HuH-7.5 (cell line): ENCODE results near the gene SND1.

ENCODE experiments used
- DNase-seq: peaks from one replicate; pipeline ENCODE4 v3.0.0; 2011; ENCODE audit warnings: low spot score

The SND1 gene

DNA sequence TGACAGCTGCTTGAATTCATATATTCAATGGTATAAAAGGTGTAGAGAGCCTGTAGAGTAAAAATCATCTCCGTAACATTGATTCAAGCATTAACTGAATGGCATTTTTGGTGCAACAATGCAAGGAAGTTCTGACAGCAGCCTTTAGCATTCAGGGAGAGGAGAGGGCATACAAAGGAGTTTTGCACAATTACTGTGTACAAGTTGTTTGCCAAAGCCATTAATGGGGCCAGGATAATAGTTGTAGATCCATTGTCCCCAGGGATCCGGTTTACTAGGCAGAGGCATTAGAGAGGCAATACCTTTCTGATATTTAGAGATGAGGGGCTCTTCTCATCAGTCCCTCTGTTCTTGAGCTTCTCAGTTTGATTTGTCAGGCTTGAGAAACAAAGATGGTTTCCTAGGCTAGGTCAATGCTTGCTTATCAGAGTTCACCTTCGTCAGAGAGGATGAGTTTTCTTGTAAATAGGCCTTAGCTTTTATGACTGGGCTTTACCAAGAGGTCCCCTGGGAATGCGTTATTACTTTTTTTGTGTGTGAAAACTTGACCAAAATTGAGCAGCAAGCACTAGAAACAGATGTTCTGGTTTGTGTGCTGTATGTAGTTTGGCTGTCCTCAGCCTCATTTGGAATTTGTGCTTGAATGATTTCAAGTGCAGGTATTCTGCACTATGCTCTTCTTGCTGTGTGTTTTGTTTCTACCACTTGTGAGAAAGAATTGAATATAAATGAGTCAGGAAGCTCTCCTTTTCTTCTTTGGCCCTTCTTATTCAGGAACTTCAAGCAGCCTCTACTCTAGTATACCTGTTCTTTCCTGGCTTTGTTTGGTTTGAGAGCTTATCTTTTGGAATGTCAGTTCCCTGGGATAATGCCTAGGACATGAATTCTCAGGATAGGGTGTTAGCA lies 32.0 kb downstream of the SND1 start:
- no peak for DNase-seq

DNA sequence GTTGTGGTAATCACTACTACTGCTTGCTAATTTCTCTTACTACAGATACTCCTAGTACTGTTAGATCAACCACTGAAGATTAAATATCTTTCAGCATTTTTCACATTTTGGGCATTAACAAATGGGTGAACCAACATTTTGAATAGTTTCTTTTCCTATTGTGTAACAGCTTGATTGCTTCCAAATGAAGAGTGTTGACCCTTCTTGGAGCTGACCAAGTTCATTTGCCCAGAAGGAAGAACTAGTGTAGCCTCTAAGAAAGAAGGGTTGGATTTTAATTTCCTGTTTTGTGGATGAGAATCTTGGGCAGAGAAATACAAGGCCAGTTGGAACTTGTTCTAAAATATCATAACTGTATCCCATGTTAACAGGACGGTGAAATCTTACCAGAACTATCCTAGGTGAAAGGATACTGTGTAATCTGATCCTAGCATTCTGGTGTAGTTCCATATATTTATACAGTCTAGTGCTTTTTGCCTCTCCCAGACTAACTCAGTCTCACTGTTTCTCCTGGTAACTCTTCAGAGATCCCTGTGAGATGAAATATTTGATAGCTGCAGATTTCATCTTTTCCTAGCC lies 37.3 kb downstream of the SND1 start:
- DNase-seq, result no peak

DNA sequence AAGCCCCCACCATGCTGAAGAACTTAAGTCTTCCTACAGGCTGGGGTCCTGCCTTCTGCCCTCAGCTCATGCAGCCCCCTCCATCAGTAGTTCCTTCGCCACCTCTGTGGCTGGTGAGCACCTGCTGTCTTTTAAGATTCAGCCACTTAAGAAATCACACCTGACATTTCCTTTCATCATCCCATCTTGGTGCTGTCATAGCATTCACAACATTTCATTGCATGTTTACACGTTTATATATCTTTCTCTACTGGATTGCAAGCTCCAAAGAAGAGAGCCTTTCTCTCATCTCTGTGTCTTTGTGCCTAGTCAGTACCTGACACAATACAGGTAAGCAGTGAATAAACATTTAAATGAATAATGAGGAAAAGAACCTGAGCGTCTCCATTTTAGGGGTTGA lies 38.3 kb downstream of the SND1 start:
- DNase-seq, result no peak

DNA sequence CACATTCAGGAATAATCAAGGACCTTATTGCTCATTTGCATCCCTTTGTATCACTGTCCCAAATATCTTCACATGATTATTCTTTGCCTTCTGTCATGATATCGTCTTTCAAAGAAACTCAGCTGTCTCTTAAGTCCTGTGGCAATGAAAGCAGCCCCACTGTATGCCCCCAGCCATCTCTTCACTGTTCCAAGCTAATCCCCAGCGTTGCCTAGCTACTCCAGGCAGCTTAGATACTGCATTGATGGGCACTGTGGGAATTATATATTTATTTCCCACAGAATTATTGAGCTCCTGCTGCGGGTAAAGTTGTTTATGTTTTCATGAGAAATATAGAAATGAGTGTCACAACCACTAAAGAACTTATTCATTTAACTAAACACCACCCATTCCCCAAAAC lies 38.8 kb downstream of the SND1 start:
- no peak for DNase-seq

DNA sequence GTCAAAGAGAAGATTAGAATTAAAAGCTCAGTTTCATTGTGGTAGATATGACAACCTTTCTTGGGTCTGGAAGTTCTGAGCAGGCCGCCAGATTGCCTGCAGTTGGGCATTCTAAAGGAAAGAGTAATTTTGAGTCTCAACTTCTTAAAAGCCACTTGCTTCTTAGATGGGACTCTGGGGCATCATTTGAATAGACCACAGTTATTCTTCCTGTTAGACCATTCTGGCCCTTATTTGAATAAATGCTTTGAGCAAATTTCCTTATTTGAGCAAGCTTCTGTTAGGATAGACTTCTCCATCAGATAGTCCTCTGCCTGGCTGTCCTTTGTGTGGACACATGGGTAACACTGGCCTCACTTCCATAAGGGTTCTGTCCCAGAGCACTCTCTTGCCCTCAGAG lies 40.2 kb downstream of the SND1 start:
- DNase-seq, result no peak

DNA sequence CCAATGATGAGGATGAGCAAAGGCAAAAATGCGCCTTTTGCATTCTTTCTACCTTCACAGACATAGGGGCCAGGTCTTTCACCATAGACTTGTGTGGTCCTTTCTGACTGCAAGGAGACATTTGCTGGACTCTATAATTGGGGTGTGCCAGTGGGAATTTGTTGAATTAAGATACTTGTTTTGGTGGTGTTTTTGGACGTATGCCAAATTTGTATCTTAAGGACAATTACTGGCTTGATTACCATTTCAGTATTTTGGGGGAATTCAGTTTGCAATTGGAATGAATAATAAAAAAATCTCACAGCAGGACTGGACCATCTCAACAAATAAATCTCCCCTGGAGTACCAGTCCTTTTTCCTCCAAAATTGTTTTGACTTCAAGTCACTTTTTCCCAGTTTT lies 47.9 kb downstream of the SND1 start:
- DNase-seq, result no peak

DNA sequence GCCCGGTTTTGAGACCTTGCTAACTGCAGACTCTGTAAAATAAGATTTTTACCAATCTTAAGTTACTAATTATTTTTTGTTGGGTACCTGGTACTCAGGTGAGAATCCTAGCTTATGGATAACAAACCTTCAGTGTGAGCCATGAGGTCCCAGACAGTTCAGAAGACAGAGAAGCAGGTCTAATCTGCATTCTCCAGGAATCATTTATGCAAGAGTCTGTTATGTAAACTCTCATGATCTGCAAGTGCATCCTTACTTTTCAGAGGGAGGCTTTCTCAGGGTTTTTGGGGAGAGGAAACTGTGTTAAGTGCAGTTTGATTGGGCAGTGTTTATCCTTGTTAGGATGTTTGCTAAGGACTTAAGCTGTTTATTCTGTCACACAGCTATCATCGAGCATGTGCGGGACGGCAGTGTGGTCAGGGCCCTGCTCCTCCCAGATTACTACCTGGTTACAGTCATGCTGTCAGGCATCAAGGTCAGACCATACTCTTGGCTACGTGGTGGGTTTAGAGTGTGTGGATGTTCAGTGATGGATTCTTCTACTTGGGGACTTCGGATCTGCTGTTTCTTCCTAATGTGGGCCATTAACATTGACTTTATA lies 50.2 kb downstream of the SND1 start:
- DNase-seq, result no peak

DNA sequence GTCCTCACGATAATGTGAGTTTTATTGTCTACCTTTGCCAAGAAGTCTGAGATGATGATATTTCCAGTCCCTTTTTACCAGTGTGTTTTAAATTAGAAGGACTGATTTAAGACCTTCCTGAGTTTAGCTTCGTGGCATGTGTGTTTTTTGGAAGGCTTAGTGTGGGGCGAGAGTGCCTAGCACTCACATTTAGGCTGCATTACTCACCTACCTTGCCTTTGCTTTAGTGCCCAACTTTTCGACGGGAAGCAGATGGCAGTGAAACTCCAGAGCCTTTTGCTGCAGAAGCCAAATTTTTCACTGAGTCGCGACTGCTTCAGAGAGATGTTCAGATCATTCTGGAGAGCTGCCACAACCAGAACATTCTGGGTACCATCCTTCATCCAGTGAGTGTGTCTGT lies 50.9 kb downstream of the SND1 start:
- no peak for DNase-seq

DNA sequence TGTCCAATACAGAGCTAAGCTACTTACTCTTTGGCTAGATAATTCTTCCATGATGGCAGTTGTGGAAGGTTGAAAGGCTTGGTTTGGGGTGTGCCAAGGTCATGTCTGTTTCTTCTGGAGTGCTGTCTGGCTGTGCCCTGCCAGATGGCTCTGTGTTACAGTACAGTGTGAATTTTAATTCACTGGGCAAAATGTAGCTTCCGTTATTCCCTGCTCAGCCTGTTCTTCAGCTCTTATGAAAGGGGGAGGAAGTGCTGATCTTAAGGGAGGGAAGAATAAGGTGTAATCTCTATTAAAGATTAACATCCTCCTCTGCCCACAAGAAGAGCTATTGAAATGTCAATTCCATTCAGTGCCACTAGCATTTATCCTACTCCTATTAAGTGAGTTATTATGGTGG lies 52.2 kb downstream of the SND1 start:
- no peak for DNase-seq

DNA sequence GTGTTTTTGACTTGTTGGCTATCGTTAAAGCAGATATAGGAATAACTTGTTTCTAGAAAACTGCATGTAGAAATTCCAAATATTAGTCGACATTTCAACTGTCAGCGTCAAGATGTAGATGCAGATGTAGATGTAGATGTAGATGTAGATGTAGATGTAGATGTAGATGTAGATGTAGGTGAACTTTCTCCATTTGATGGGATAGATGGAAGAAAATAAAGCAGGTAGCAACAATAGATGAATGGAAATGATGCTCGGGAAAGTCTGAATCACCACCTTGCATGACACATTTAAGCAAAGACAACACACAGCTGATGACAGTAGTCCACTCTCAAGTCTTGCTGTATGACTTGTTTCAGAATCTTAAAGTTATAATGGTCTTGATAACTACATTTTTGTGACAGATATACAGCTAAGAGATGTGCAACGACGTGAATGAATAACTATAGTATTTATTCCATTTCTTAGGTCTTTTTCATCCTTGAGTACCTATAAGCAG lies 53.5 kb downstream of the SND1 start:
- DNase-seq, result no peak

DNA sequence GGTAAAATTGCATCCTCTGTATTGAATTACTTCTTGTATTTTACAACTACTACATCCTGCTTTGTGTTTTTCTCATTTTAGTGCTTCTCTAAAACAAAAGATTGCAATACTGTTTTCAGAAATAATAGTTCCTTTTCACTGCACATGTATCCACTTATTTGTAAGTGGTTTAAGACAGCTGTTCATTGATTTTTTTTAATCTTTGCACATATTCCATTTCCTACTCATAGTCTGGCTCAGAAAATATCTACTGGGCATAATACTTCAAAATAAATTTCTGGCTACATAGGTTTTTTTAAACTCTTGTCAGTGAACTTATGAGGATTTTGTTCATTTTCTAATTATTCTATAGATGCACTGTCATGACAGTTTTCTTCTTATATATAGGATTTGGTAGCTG lies 54.8 kb downstream of the SND1 start:
- DNase-seq, result no peak

DNA sequence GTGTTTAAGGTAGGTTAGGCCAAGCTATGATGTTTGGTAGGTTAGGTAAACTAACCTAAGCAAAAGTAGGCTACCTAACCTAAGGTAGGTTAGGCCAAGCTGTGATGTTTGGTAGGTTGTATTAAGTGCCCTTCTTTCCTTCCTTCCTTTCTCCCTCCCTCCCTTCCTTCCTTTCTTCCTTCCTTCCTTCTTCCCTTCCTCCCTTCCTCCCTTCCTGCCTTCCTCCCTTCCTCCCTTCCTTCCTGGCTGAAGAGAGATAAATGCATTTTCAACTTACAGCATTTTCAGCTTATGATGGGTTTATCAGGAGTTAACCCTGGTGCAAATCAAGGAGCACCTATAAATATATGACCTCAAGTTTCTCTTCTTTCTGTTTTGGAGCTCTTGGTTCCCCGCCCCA lies 56.2 kb downstream of the SND1 start:
- no peak for DNase-seq

DNA sequence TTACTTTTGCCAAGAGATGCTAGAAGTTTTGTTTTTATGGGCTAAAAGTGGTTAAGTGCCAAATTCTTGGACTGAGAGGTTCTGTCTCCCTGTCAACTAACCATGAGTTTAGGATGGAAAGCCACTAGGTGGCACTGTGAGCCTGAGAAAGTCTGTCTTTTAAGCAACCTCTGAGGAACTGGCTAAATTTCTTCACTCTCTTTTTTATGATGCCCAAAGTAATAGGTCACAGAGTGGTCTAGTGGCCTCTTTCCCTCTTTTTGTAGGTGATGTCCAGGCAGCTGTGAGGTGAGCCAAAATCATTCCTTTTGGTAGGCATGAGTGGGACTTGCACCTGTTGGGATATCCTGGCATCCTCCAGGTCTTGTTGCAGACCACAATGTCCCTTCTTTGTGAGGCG lies 56.8 kb downstream of the SND1 start:
- no peak for DNase-seq

DNA sequence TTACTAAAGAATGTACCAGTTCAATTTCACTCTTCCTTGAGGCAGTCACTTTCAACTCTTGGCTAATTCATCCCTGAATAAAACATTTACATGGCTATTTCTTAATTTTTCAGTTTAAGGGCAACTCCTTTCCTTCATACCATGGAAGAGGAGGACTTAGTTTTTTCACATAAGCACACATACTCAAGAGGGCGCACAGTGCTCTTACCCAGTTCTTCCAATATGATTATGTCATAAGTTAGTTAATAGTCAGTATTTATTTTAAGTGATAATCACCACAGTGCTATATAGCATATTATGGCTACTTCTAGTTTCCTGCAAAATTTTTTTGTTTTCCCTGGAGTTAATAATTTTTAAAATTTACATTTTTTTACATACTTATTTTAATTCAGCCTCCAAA lies 58.6 kb downstream of the SND1 start:
- no peak for DNase-seq

DNA sequence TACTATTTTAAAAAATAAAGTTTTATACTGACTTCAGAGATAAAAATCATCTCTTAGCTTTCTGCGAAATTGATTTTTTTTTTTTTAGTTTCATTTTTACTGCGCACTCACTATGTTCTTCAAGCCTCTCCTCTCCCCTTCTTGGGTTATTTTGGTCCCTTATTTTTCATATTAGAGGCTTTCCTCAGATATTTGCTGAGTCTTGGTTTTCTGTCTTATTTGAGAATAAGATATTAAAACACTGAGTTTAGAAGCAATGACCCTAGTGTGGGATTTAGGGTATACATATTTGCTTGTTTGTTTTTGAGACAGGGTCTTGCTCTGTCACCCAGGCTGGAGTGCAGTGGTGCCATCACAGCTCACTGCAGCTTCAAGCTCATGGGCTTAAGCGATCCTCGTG lies 59.9 kb downstream of the SND1 start:
- DNase-seq, result no peak

DNA sequence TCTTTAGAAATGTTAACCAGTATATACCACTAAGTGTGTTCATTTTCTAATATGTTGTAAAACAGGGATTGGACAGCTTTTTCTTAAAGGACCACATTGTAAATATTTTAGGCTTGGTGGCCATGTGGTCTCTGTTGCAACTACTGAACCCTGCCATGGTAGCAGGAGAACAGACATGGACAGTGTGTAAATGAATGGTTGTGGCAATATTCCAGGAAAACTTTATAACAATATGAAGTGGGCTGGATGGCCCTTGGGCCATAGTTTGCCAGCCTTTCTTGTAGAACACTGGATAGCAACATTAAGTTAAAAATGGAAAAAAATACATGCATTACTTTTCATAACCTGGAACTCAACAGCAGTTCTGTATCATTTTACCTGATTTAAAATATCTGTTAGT lies 61.0 kb downstream of the SND1 start:
- DNase-seq, result no peak

DNA sequence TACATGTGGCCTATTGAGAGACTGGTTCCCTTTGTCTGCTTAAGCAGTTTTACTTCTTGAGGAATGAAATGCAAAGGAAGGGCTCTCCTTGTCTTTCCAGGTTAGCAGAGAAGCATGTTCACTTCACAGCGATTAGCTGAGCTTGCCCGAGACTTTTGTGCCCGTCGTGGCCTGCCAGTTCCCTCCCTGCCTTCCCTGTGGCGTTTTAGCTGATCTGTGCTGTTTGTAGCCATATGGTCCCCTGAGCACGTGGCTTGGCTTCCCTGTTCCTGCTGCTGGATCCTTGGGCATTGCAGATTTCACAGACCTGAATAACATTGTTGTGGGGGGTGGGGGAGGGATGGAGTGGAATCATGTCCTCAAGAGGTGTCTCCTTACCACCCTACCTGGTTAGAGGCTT lies 61.8 kb downstream of the SND1 start:
- DNase-seq, result no peak

DNA sequence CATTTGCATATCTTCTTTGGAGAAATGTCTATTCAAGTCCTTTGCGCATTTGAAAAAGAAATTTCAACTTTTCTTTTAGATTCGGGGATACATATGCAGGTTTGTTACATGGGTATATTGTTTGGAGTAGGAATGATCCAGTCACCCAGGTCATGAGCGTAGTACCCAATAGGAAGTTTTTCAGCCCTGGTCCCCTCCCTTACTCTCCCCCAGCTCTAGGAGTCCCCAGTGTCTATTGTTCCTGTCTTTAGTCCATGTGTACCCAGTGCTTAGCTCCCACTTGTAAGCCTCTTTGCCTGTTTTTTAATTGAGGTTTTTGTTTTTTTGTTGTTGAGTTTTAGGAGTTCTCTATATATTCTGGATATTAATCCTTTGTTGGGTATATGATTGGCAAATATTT lies 63.3 kb downstream of the SND1 start:
- no peak for DNase-seq

DNA sequence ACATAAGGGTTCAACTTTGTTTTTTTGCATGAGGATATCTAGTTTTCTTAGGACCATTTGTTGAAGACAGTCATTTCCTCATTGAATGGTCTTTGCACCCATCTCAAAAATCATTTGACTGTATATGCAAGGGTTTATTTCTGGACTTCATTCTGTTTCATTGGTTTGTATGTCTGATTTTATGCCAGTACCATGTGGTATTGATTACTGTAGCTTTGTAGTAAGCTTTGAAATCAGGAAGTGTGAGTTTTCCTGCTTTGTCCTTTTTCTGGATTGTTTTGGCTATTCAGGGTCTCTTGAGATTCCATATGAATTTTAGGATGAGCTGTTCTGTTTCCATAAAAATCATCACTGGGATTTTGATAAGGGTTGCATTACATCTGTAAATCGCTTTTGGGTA lies 63.9 kb downstream of the SND1 start:
- DNase-seq, result no peak

DNA sequence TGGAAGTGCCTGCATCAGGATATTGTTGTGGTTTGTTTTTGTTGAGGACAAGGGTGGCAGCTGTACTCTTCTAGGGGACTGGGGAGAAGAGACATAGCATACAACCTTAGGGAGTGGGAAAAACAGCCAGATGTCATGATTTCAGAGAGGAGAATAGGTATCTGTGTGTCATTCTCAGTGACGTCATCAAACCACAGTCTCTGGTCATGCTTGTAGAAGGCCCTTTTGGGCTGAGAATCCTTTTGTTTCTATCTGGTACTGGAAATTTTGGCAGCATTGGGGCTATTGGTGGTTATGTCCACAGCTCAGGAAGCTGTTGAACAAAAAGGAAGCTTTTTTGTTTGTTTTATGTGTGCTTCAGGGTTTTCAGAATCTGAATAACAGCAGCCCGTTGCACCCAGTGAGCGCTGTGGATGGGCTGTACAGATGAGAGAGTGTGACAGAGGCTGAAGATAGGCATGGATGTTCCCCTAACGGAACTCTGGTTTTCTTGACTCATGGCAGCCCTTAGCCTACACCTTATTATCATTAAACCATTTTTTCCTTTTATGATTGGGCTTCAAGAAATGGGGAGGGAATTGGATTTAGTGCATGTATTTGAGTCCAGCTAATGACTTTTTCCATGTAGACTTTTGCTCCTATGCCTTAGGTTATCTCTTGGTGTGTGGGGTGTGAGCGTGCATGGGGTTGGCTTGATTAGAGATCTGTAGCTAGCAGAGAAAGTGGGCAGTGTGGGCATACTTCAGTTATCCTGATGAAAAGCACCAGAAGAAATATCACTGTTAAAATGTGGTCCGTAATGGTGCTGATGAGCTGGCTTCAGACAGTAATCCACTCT lies 65.7 kb downstream of the SND1 start:
- no peak for DNase-seq

DNA sequence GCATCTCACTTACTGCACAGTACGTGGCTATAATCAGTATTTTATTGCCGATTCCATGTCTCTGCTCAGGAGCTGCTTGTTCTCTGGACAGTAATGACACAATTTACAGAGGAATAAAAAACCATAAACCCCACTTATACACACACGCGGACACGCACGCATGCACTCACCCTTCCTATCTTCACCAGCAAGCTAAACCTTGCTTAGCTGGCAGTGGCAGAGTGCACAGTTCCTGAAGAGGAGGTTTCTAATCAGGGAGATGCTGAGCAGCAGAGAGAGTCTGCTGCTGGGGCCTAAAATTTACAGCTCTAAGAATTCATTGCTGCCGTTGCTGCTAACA lies 66.3 kb downstream of the SND1 start:
- no peak for DNase-seq

DNA sequence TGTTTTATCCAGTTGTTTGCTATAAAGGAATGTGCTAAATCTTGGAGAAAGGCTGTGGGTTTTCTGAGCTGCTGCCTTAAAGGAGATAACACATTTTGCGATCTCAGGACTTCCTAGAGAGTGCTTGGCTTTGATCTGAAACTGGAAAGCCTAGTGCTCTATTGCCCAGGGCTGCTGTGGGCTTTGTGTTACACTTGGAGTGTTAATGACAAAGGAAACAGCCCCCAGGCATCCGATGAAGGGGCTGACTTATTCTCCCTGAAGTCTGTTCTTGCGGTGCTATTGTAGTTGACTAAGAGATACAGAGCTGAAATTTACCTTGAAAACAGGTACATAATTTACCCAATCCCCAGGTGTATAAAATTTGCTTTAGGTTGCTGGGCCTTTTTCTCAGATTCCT lies 74.5 kb downstream of the SND1 start:
- no peak for DNase-seq
